D721Med (cell line): ENCODE measurements around the gene CALML5.

Source experiments
- DNase-seq: peaks from one replicate; pipeline ENCODE4 v3.0.0; 2011; ENCODE audit warnings: low spot score; ENCODE audit not compliant: insufficient read length
- FAIRE-seq: peaks from 2 replicates; lab custom pipeline; 2011; peaks lifted over from hg19 to GRCh38; lab: Jason Lieb, UNC
- CTCF ChIP-seq: IDR thresholded peaks from 2 replicates; pipeline ENCODE4 v1.5.1; 2012; ENCODE audit warnings: mild to moderate bottlenecking, control low read depth; ENCODE audit not compliant: insufficient read depth; ENCODE audit errors: missing control alignments

The CALML5 gene

GRCh38 chr10:5528989-5529701 lies 29.8 kb upstream of the CALML5 start:
- FAIRE-seq (no peak), DNase-seq (no peak)
- no peak for TF ChIP-seq CTCF

GRCh38 chr10:5527332-5528200 lies 28.2 kb upstream of the CALML5 start:
- FAIRE-seq = no peak
- no peak for DNase-seq
- TF ChIP-seq CTCF = no peak

GRCh38 chr10:5526691-5527331 lies 27.4 kb upstream of the CALML5 start:
- DNase-seq (no peak), FAIRE-seq (no peak)
- TF ChIP-seq CTCF = no peak

- TF ChIP-seq CTCF = no peak
- FAIRE-seq = no peak
Measured at GRCh38 chr10:5525561-5526341, 26.4 kb upstream of the CALML5 start.

GRCh38 chr10:5524641-5525560 lies 25.5 kb upstream of the CALML5 start, which contains the start of gene CALML3:
Gene CALML3, plus strand, starts transcription at chr10:5524961. Its CDS starts 125 bp downstream, at chr10:5525086.
- TF ChIP-seq CTCF = no peak
- FAIRE-seq (no peak), DNase-seq (no peak)

More at GRCh38 chr10:5525561-5526341, 26.4 kb upstream of the CALML5 start:
- no peak for DNase-seq
